Mesodermal cell (in vitro differentiated cells): ENCODE results near the gene NDEL1.

Source experiments
- H3K27ac ChIP-seq: 2 replicates; pipeline ENCODE4 v1.7.0; 2013; ENCODE audit warnings: mild to moderate bottlenecking, low read depth, low read length, moderate library complexity; ENCODE audit not compliant: severe bottlenecking
- H3K36me3 ChIP-seq: 2 replicates; pipeline ENCODE4 v1.7.1; 2013; ENCODE audit warnings: mild to moderate bottlenecking, low read length, moderate library complexity; ENCODE audit not compliant: control insufficient read depth, insufficient read depth
- H3K4me1 ChIP-seq: one replicate; pipeline ENCODE4 v1.7.1; 2013; ENCODE audit warnings: mild to moderate bottlenecking, low read length; ENCODE audit not compliant: insufficient read depth, control insufficient read depth, poor library complexity, severe bottlenecking
- H3K4me3 ChIP-seq: 2 replicates; pipeline ENCODE4 v1.7.0; 2013; ENCODE audit warnings: low read length, control low read depth, mild to moderate bottlenecking; ENCODE audit not compliant: insufficient read depth, poor library complexity, severe bottlenecking; ENCODE audit errors: extremely low read depth
- H3K9me3 ChIP-seq: 2 replicates; pipeline ENCODE4 v1.7.1; 2013; ENCODE audit warnings: mild to moderate bottlenecking, low read length, moderate library complexity; ENCODE audit not compliant: control insufficient read depth
- WGBS, 2 experiments: methylation state at CpG; one replicate each; pipeline ENCODE4 v1.1.5; 2013; ENCODE audit warnings: missing lambda C conversion rate in 2 of 2; ENCODE audit not compliant: insufficient coverage in 2 of 2; 5-methylcytosine and 5-hydroxymethylcytosine counted together

The NDEL1 gene

DNA sequence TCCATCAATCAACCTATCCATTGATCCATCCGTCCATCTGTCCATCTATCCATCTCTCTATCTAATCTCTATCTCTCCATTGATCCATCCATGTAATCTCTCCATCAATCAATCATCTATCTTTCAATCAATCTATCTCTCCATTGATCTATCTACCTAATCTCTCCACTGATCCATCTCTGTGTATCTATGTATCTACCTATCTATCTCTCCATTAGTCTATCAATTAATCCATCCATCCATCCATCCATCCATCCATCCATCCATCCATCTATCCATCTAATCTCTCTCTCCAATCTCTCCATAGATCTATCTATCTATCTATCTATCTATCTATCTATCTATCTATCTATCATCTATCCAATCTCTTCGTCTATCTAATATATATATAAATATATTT is 34.6 kb upstream of the NDEL1 start:
- Histone ChIP-seq H3K9me3 (no peaks in the 10 kb centered on the region), H3K4me3 (no peak overlapping the region), H3K36me3 (no peaks in the 10 kb centered on the region), H3K27ac (no peak overlapping the region), H3K4me1 (no peaks in the 10 kb centered on the region)
- 90 to 92% methylated on average over 1 of the region's 2 CpGs for WGBS, 2 experiments

DNA sequence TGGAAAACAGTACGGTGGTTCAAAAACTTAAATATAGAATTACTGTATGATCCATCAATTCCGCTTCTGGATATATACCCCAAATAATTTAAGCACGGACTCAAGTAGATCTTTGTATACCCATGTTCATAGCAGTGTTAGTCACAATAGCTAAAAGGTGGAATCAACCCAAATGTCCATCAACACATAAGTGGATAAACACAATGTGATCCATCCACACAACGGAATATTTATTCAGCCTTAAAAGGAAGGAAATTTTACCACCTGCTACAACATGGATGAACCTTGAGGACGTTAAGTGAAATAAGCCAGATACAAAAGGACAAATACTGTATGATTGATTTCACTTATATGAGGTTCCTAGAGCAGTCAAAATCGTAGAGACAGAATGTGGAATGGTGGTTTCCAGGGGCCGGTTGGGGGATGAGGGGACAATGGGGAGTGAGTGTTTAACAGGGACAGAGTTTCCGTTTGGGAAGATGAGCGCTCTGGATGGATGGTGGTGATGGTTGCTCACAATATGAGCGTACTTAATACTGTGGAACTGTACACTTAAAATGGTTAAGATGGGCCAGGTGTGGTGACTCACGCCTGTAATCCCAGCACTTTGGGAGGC is 32.7 kb upstream of the NDEL1 start:
- Histone ChIP-seq H3K9me3 (no peaks in the 10 kb centered on the region), H3K27ac (no peak overlapping the region), H3K36me3 (no peaks in the 10 kb centered on the region), H3K4me1 (no peaks in the 10 kb centered on the region), H3K4me3 (no peak overlapping the region)
- WGBS, 2 experiments: 91 to 100% methylated on average over 4 to 6 of the region's 11 CpGs

DNA sequence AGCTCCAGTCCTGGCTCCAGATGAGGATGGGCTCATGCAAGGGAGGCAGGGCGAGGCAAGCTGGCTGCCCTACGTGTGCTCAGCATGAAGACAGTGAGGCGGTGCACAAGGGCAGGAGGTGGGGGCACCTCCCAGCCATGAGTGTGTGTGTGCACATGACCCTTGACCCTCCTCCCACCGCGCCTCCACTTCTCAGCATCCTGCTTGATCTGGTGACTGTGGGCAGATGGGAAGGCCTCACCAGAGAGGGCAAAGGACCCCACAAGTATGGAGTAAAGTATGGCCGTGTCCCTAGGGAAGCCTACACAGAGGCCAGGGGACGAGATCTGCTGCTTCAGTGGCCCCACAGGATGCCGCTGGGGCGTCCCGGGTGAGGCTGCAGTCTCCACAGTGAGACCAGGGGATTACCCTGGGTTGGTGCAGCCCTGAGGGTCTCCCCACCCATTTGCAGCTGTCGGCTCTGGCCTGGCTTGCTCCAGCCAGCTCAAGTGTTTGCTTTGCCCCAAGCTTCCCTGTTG is 30.1 kb upstream of the NDEL1 start:
- Histone ChIP-seq H3K4me1 (peaks cover 2% of the 10 kb centered on the region), H3K36me3 (no peaks in the 10 kb centered on the region), H3K9me3 (no peaks in the 10 kb centered on the region), H3K27ac (no peak overlapping the region), H3K4me3 (no peak overlapping the region)
- WGBS, 2 experiments: 89 to 95% methylated on average over 9 to 11 of the region's 11 CpGs

DNA sequence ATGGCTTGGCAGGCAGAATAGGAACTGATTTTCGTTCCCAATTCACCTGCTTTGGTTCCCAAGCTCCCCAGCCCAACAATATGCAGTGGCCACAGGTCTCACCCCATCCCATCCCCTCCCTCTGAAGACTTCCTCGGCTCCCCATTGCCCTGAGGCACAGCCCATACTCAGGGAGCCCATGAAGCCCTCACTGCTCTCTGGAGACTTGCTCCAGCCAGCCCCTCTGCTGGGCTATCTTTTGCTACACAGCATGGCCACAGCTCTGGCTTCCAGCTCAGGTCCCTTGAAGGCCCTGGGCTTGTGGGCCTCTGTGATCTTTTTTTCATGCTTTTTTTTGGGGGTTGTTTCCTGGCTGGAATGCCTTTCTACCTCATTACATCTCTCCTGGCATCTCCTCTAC is 29.5 kb upstream of the NDEL1 start:
- Histone ChIP-seq H3K36me3 (no peaks in the 10 kb centered on the region), H3K4me1 (peaks cover 2% of the 10 kb centered on the region), H3K9me3 (no peaks in the 10 kb centered on the region), H3K27ac (no peak overlapping the region), H3K4me3 (no peak overlapping the region)
- 79 to 80% methylated on average over 2 of the region's 2 CpGs for WGBS, 2 experiments

DNA sequence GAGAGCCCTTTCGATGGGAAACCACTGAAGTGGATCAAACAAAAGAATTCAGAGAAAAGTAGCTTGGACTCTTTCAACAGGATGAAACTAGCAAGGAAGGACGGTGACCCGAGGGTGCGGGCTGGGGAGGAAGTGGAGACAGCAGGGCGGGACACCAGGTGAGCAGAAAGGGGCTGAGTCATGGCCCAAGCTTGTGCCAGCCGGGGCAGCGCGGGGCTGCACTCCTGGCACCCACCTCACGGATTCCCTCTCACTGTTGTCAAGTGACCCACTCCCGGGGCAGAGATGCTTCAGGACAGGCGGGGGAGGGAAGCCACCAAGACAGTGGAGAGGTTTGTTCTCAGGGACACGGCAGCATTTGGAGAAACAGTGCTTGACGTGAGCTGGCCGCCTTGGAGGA is 27.3 kb upstream of the NDEL1 start:
- Histone ChIP-seq H3K4me1 (peaks cover 2% of the 10 kb centered on the region), H3K36me3 (no peaks in the 10 kb centered on the region), H3K9me3 (no peaks in the 10 kb centered on the region), H3K4me3 (no peak overlapping the region), H3K27ac (no peak overlapping the region)
- 84 to 87% methylated on average over 14 of the region's 14 CpGs for WGBS, 2 experiments

DNA sequence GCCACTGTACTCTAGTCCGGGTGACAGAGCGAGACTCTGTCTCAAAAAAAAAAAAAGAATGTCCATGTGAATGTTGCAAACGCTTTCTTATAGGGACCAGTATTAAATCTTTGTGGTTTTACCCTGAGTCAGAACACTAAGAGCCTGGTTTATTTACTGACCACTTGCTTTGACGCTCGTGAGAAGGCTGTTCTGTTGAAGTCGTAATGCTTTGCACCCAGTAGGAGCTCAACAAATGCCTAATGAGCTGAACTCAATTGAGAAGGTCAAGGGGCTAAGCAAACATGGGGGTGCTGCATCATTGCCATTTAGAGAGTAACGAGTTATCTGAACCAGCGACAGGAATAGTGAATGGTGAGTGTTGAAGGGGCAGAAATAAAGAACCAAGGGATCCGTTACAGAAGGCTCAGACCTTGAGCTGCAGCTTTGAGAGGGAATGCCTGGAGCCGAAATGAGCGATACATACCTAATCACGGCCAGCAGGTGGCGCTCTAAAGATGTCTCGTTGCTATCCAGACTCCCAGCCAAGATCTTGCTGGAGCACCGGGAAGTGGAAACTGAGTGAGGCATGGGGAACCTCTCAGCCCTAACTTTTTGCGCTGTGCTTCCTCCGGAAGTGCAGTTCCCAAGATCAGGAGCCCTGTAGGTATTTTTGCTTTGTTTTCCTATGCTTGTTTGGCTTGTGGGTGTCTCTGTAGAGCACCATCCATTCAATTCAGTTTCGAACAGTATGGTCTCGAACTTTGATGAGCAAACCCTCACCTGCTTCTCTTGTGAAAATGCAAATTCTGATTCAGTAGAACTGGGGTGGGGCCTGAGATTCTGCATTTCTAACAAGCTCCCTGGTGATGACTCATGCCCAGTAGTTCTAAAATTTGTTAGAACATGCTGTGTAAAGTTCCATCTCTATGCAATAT is 25.5 kb upstream of the NDEL1 start:
- Histone ChIP-seq H3K4me3 (no peak overlapping the region), H3K4me1 (peaks cover 2% of the 10 kb centered on the region), H3K27ac (no peak overlapping the region), H3K36me3 (no peaks in the 10 kb centered on the region), H3K9me3 (no peaks in the 10 kb centered on the region)
- WGBS, 2 experiments: 24 to 37% methylated on average over 15 to 18 of the region's 19 CpGs

DNA sequence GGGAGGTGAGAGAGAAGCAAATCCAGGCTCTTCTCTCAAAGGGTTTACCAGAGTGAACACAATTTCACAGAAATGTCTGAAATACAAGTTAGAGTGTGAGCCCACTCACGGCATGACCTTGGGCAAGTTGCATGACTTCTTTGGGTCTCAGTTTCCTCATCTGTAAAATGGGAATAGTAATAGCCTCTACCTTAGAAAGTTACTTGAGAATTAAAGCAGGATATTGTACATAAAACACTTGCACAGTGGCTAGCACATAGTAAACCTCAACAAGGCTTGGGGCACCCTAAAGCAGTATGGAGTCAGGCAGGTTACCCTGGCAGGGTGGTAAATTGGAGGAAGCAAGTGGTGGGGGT is 24.8 kb upstream of the NDEL1 start:
- WGBS, 2 experiments: 100% methylated on average over 1 of the region's 1 CpG; no CpG with 5 or more reads in 1 of the 2 experiments
- Histone ChIP-seq H3K4me3 (no peak overlapping the region), H3K4me1 (peaks cover 2% of the 10 kb centered on the region), H3K36me3 (no peaks in the 10 kb centered on the region), H3K9me3 (no peaks in the 10 kb centered on the region), H3K27ac (no peak overlapping the region)

DNA sequence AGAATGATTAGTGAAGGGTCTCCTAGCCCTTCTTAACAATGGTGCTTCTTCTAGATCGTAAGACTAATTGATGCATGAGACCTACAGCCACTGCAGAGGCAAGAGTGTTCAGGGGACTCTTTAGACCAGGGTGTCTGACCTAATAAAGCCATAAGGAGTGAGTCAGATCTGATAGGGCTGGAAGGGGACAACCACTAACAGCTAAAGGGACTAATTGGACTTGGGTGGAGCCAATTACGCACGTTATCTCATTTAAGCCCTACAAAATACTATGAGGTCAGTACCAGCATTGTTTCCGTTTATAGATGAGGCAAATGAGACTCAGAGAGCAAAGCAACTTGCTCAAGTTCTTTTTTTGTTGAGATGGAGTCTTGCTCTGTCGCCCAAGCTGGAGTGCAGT is 23.6 kb upstream of the NDEL1 start:
- 80% methylated on average over 5 of the region's 5 CpGs for WGBS, 2 experiments
- Histone ChIP-seq H3K36me3 (no peaks in the 10 kb centered on the region), H3K27ac (no peak overlapping the region), H3K4me1 (peaks cover 2% of the 10 kb centered on the region), H3K9me3 (no peaks in the 10 kb centered on the region), H3K4me3 (no peak overlapping the region)

DNA sequence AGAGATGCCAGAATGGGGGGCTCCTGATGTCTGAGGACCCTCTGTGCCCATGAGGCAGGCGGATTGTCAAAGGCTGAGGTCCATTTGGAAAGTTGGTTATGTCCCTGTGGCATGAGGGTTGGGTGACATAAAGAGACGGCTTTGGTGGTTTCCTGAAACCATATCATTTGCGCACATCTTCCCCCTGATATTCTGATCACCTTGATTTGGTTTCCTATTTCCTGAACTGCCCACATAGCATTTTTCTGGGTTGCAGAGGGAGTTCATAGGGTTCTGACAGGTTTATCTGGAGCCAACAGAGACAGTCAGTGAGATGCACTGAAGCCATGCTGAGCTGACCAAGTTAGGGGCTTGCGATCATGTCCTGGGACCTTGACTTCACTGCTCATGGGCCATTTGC is 22.4 kb upstream of the NDEL1 start:
- peaks cover 2% of the 10 kb centered on the region for H3K4me1 ChIP-seq
- WGBS, 2 experiments: 100% methylated on average over 3 of the region's 4 CpGs; no CpG with 5 or more reads in 1 of the 2 experiments
- H3K9me3 ChIP-seq: no peaks in the 10 kb centered on the region
- no peak overlapping the region for H3K4me3 ChIP-seq
- no peak overlapping the region for H3K27ac ChIP-seq
- no peaks in the 10 kb centered on the region for H3K36me3 ChIP-seq

DNA sequence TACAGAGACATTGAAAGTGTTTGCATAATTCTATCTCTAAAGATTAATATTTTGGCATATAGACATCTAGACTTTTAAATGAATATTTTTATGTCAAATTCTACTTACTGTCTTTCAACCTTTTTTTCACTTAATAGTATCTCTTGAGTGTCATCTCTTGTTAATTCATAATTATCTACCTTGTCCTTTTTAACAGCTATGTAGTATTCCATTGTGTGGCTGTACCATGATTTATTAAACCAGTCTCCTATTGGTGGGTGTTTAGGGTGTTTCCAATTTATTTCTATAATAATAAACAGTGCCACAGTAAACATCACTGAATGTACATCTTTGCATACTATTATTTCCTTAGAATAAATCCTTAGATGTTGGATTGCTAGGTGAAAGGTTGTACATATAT is 21.7 kb upstream of the NDEL1 start:
- Histone ChIP-seq H3K27ac (no peak overlapping the region), H3K4me1 (no peaks in the 10 kb centered on the region), H3K4me3 (no peak overlapping the region), H3K9me3 (no peaks in the 10 kb centered on the region), H3K36me3 (no peaks in the 10 kb centered on the region)

DNA sequence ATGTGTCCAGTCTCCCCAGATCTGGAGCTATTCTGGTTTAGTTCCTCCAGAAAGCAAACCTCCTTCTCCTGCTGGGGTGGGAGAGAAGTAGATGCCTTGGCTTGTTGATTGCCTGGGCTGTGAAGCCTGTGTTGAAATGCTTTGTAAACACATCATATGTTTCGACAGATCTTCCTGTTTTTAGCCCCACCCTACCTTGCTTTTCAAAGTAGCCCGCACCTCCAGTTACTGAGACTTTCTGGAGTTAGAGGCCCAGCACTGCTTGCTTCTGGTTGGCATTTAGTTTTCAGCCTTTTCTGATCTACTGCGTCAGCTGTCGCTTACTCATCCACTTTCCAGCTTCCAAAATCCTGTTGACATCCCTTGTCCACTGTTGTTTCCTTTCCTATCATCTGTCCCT is 17.9 kb upstream of the NDEL1 start:
- no peaks in the 10 kb centered on the region for H3K9me3 ChIP-seq
- H3K4me1 ChIP-seq: no peaks in the 10 kb centered on the region
- 90% methylated on average over 4 of the region's 4 CpGs for WGBS, 2 experiments
- H3K4me3 ChIP-seq: no peak overlapping the region
- H3K36me3 ChIP-seq: no peaks in the 10 kb centered on the region
- no peak overlapping the region for H3K27ac ChIP-seq
